Measurements from ENCODE around the gene ATP11A. TPM values are rescaled to one million over a fixed set of nuclear protein-coding genes. Genes with fewer than 3 reads are reported as not detected.

Gene ATP11A
- total RNA-seq, 8 experiments from 2014 or later, result 6.7 to 36.1 (median 10.2) TPM

DNA sequence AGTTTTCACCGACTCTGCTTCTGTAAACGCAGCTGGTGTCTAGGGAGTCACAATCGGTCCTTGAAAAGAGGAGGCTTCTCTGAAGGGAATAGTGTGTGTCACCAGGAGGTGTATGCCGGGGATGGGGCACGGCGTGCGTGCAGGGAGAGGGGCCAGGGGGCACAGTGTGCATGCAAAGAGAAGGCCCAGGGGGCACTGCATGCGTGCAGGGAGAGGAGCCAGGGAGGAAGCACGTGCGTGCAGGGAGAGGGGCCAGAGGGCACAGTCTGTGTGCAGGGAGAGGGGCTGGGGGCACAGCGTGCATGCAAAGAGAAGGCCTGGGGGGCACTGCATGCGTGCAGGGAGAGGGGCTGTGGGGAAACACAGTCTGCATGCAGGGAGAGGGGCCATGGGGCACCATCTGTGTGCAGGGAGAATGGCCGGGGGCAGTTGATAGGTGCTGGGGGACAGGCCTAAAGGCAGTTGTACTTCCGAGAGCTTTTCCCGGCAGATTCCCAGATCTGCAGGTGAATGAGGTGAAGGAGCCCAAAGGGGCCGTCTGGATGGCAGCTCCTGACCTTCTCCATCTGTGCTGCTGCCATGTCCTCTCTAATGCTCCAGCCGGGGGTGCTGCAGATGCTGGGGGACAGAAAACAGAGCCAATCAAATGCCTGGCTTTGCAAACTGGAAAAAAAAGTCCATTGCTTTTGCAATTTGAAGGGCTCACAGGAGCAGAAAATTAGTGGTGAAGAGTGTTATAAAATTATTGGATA is 36.4 kb downstream of the ATP11A start:
- Histone ChIP-seq H3K4me1 (replicated peaks in 1 of 2) (peaks cover 38 to 40% of the 10 kb centered on the region in 2 donors), H3K27ac (peak overlapping the region; percentile 54 to 56), H3K4me3 (no peak overlapping the region)
- ATAC-seq (replicated peaks in 6 of 8), result peak in 6 of 8 experiments; percentile 24 to 80 (median 71)
- 57 to 100% (median 90%) methylated on average over 1 to 2 of the region's 17 CpGs; no CpG with 5 or more reads in 6 of the 10 experiments for WGBS, 10 experiments
- in situ Hi-C loops (cut with MboI; ENCODE audit: low pct_unique_long_range_greater_than_20kb in 2 of 9, low sequenced_read_pairs in 9 of 9, unreplicated experiment in 9 of 9), result no loop called here

DNA sequence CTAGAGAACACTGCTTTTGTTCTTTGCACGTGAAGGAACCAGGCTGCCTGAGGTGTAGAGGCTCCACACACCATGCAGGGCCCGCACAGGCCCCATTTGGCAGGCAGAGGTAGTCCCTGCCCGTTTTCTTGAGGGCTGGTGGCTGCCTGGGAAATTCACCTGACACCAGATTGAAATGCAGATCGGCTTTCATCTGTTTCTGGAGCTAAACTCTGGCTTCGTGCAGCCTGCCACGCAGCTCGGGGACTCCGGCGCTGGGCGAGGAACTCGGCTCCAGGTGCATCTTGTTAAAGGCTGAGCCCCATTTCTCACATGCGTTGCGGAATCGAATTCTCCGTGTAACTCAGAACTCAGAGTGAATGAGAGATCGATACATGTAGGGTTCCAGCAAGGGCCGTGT is 37.7 kb downstream of the ATP11A start:
- ATAC-seq (replicated peaks in 6 of 8), result no peak
- in situ Hi-C loops (cut with MboI; ENCODE audit: low pct_unique_long_range_greater_than_20kb in 2 of 9, low sequenced_read_pairs in 9 of 9, unreplicated experiment in 9 of 9), result no loop called here
- peaks cover 38 to 40% of the 10 kb centered on the region in 2 donors for H3K4me1 ChIP-seq (replicated peaks in 1 of 2)
- no peak overlapping the region for H3K4me3 ChIP-seq
- WGBS, 10 experiments, result 64 to 97% (median 90%) methylated on average over 2 to 12 of the region's 17 CpGs; no CpG with 5 or more reads in 1 of the 10 experiments
- H3K27ac ChIP-seq, result no peak overlapping the region

- in situ Hi-C loops (cut with MboI; ENCODE audit: low pct_unique_long_range_greater_than_20kb in 2 of 9, low sequenced_read_pairs in 9 of 9, unreplicated experiment in 9 of 9), result no loop called here
- 66 to 100% (median 85%) methylated on average over 1 to 15 of the region's 34 CpGs; no CpG with 5 or more reads in 3 of the 10 experiments for WGBS, 10 experiments
- Histone ChIP-seq H3K4me1 (replicated peaks in 1 of 2) (peaks cover 44% of the 10 kb centered on the region in 2 donors), H3K4me3 (no peak overlapping the region), H3K27ac (no peak overlapping the region)
- no peak for ATAC-seq (replicated peaks in 6 of 8)
Measured at GRCh38 chr13:112728375-112729126, 38.7 kb downstream of the ATP11A start.

GRCh38 chr13:112729408-112729807 is 39.6 kb downstream of the ATP11A start:
- no peak overlapping the region for H3K27ac ChIP-seq
- in situ Hi-C loops (cut with MboI; ENCODE audit: low pct_unique_long_range_greater_than_20kb in 2 of 9, low sequenced_read_pairs in 9 of 9, unreplicated experiment in 9 of 9), result no loop called here
- no peak overlapping the region for H3K4me3 ChIP-seq
- H3K4me1 ChIP-seq (replicated peaks in 1 of 2), result peaks cover 50 to 52% of the 10 kb centered on the region in 2 donors
- 35 to 95% (median 77%) methylated on average over 2 to 12 of the region's 22 CpGs; no CpG with 5 or more reads in 4 of the 10 experiments for WGBS, 10 experiments
- peak in 5 of 8 experiments; percentile 35 to 87 (median 78) for ATAC-seq (replicated peaks in 6 of 8)

DNA sequence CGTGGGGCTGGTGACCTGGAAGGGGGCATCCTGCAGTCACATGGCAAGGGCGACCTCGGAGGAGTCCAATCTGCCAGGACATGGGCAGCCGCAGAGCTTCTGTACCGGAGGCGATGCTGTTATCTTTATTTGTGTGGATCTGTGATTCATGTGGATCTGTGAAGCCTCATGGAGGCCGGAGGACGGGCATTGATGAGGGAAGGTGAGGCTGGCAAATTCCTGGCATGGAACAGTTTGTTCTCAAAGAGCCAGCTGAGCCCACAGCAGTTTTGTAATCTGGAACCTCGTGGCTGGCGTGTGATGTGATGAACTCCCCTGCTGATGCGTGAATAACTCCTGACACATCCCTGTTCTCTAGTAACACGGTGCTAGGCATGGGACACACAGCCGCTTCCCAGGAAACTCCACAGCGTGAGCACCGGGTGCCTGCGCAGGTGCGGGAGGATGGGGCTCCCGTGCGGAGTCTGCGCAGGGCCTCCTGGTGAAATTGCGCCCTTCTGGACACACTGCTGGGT is 40.4 kb downstream of the ATP11A start:
- in situ Hi-C loops (cut with MboI; ENCODE audit: low pct_unique_long_range_greater_than_20kb in 2 of 9, low sequenced_read_pairs in 9 of 9, unreplicated experiment in 9 of 9), result no loop called here
- H3K27ac ChIP-seq, result no peak overlapping the region
- WGBS, 10 experiments, result 80 to 100% (median 95%) methylated on average over 1 to 9 of the region's 21 CpGs; no CpG with 5 or more reads in 5 of the 10 experiments
- peaks cover 48 to 51% of the 10 kb centered on the region in 2 donors for H3K4me1 ChIP-seq (replicated peaks in 1 of 2)
- no peak overlapping the region for H3K4me3 ChIP-seq
- ATAC-seq (replicated peaks in 6 of 8), result no peak

DNA sequence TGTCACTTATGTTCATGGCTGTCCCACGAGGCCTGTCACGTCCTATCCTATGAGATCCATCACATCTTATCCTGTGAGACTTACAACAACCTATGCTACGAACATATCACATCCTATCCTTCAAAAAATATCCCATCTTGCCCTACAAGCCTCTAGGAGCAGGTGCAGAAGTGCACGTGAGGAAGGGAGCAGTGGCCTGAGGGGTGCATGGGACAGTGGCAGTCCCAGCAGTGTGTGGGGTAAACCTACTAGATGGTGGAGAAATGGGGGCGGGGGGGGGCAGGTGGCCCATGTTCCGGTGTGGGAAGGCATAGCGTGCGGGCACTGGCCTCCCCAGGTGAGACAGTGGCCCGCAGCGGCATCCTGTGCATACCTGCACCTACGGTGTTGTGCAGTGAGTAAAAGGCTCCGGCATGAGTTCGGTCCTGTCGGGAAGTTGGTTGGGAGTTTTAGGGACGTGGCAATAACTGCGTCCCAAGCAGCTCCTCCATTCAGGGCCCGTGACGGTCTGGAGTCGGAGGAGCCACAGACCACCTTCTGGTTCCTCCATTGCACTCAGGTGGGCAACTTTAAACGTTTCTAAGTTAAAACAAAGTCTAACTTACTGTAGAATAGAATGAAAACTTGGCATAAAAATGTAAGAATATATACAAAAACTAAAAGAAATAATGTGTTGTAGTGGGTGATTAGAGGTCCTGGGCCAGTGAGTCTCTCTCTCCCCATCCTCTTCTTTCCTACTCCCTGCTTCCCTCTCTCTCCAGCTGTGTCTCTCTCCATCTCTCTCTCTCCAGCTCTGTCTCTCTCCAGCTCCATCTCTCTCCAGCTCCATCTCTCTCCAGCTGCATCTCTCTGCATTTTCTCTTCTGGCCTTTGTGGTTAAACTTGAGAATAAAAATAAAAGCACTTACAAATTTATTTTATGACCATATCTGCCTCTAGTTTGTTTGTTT is 42.1 kb downstream of the ATP11A start:
- in situ Hi-C loops (cut with MboI; ENCODE audit: low pct_unique_long_range_greater_than_20kb in 2 of 9, low sequenced_read_pairs in 9 of 9, unreplicated experiment in 9 of 9), result no loop called here
- no peak overlapping the region for H3K27ac ChIP-seq

GRCh38 chr13:112732679-112733078 is 42.8 kb downstream of the ATP11A start:
- H3K27ac ChIP-seq, result no peak overlapping the region
- peaks cover 26 to 27% of the 10 kb centered on the region in 2 donors for H3K4me1 ChIP-seq (replicated peaks in 1 of 2)
- ATAC-seq (replicated peaks in 6 of 8), result no peak
- H3K4me3 ChIP-seq, result no peak overlapping the region
- in situ Hi-C loops (cut with MboI; ENCODE audit: low pct_unique_long_range_greater_than_20kb in 2 of 9, low sequenced_read_pairs in 9 of 9, unreplicated experiment in 9 of 9), result no loop called here
- WGBS, 10 experiments, result 78 to 100% (median 100%) methylated on average over 1 to 9 of the region's 10 CpGs; no CpG with 5 or more reads in 1 of the 10 experiments

More for the DNA sequence above, 42.1 kb downstream of the ATP11A start:
- Histone ChIP-seq H3K4me3 (no peak overlapping the region), H3K4me1 (replicated peaks in 1 of 2) (peaks cover 30 to 33% of the 10 kb centered on the region in 2 donors)
- 20 to 100% (median 83%) methylated on average over 1 to 6 of the region's 20 CpGs; no CpG with 5 or more reads in 2 of the 10 experiments for WGBS, 10 experiments
- no peak for ATAC-seq (replicated peaks in 6 of 8)

DNA sequence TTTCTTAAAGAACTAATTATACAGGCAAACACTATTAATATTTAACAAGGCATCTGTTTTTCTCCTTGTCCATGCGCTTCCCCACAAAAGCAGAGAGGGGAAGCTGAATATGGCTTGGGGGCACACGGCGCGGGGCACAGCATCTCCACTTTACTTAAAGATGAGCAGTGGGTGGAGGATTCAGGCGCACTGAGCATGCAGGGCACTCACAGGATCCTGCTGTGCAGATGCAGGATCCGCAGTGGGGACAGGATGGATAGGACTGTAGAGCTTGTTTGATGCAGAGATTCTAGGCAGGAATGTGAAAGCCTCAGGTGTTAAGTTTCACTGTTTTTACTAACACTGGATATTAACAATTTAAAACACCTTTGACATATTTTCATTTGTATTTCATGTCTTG is 43.3 kb downstream of the ATP11A start:
- no peak overlapping the region for H3K27ac ChIP-seq
- 20 to 100% (median 72%) methylated on average over 1 to 6 of the region's 6 CpGs; no CpG with 5 or more reads in 2 of the 10 experiments for WGBS, 10 experiments
- in situ Hi-C loops (cut with MboI; ENCODE audit: low pct_unique_long_range_greater_than_20kb in 2 of 9, low sequenced_read_pairs in 9 of 9, unreplicated experiment in 9 of 9), result no loop called here
- H3K4me3 ChIP-seq, result no peak overlapping the region
- no peak for ATAC-seq (replicated peaks in 6 of 8)
- peaks cover 26 to 27% of the 10 kb centered on the region in 2 donors for H3K4me1 ChIP-seq (replicated peaks in 1 of 2)

DNA sequence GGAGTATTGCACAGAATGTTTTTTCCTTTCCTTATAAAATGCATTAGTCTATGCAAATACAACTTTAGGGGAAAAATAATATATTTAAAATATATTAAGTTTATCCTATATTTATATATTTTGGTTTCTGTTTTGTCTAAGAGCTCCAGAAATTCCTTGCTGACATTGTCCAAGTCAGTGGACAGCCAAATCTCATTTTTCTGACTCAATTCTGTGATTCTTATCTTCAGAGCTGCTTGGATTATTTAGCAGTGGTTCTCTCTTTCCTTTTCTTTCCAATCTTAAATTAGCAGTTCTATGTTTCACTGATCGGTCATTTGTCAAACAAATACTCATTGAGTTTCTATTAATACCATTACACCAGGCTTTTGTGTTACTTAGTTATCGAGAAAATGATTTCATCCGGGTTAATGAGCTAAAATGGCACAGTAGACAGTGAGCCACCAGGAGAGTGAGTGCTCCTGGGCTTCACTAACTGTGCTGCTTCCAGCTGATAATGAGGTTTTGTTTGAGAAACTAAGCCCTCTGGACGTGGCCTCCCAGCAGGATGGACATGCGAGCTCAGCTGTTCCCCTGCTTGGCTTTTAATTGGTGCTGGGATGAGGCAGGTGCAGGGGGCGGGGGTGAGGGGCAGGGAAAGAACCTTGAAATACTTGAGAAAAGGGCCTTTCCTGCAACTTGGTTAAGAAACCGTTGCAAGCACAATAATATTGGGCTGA is 44.0 kb downstream of the ATP11A start:
- WGBS, 10 experiments, result 17 to 72% (median 46%) methylated on average over 1 to 6 of the region's 7 CpGs; no CpG with 5 or more reads in 2 of the 10 experiments
- H3K4me1 ChIP-seq (replicated peaks in 1 of 2), result peaks cover 24 to 26% of the 10 kb centered on the region in 2 donors
- no peak overlapping the region for H3K4me3 ChIP-seq
- ATAC-seq (replicated peaks in 6 of 8), result peak in 5 of 8 experiments; percentile 38 to 80 (median 43)
- H3K27ac ChIP-seq, result no peak overlapping the region
- in situ Hi-C loops (cut with MboI; ENCODE audit: low pct_unique_long_range_greater_than_20kb in 2 of 9, low sequenced_read_pairs in 9 of 9, unreplicated experiment in 9 of 9), result no loop called here

- 32 to 100% (median 83%) methylated on average over 1 to 13 of the region's 17 CpGs for WGBS, 10 experiments
- in situ Hi-C loops (cut with MboI; ENCODE audit: low pct_unique_long_range_greater_than_20kb in 2 of 9, low sequenced_read_pairs in 9 of 9, unreplicated experiment in 9 of 9), result no loop called here
- Histone ChIP-seq H3K4me3 (no peak overlapping the region), H3K4me1 (replicated peaks in 1 of 2) (peaks cover 14 to 16% of the 10 kb centered on the region in 2 donors), H3K27ac (no peak overlapping the region)
- no peak for ATAC-seq (replicated peaks in 6 of 8)
Measured at GRCh38 chr13:112734696-112735547, 45.1 kb downstream of the ATP11A start.

DNA sequence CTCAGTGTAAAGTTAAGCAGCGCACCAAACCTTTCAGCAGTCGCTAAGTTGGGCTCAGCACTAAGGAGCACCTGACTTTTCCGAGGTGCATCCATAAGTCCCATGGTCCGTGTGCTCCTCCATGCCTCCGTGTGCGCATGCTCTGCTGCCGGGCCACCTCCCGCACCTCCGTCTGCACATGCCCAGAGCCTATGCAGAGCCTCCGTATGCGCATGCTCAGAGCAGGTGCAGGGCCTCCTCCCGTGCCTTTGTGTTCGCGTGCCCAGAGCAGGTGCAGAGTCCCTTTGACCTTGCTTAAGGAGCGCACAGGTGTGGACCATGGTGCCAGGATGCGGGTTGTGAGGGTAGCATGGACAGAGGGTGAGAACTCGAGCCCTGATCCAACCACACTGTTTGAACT is 46.0 kb downstream of the ATP11A start:
- peaks cover 17 to 21% of the 10 kb centered on the region in 2 donors for H3K4me1 ChIP-seq (replicated peaks in 1 of 2)
- in situ Hi-C loops (cut with MboI; ENCODE audit: low pct_unique_long_range_greater_than_20kb in 2 of 9, low sequenced_read_pairs in 9 of 9, unreplicated experiment in 9 of 9), result no loop called here
- no peak overlapping the region for H3K27ac ChIP-seq
- WGBS, 10 experiments, result 72 to 100% (median 89%) methylated on average over 2 to 14 of the region's 17 CpGs; no CpG with 5 or more reads in 3 of the 10 experiments
- no peak overlapping the region for H3K4me3 ChIP-seq
- ATAC-seq (replicated peaks in 6 of 8), result no peak

Measured in motor neuron (in vitro differentiated cells).